ENCODE measurements around the gene FAM76A. TPM values are rescaled to one million over a fixed set of nuclear protein-coding genes. Genes with fewer than 3 reads are reported as not detected.

Gene FAM76A
- total and polyA plus RNA-seq, 9 of the 15 experiments (the other 6 are each of a cell fraction or from before 2014, with no cell fraction given), result 9.5 to 14.6 (median 11.4) TPM

DNA sequence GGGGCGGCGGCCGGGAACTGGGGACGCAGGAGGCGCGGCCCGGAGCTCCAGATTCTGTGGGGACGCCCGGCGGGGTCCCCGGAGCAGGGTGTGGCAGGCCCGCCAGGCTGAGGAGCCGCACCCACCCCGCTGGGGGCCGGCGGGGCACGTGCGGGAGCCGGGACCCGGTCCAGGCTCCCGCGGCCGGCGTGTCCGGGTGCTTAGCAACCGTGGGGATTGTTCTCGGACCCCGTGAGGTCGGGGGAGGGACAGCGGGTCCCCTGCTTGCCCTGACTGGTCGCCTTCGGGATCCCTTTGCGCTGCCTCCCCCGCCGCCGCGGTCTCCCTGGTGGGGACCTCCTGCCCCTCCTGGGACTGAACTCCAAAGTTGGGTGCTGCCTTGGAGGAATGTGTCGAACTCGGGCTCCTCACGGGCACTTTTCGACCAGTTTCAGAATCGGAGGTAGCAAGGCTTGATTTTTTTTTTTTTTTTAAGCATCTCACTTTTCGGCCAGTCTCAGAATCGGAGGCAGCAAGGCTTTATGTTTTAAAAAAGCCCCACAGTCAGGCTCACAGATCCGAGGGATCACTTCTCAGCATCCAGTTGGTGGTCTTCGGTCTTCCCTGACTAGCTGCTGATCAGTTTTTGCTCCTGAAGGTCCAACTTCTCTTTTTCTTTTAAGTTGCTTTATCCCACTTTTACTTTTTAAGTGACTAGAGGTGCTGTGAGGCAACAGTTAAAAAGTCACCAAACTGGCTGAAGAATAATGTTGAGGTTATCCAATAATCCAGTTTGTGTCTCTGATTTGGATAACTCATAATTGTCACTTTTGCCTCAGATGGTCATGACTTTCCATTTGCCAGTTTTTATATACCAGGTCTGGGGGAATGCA, 648 bp downstream of the FAM76A start (continued):
- TF ChIP-seq RBBP5 (IDR thresholded peaks at IDR 0.05; ENCODE audit: borderline replicate concordance, insufficient read depth, low read length, poor library complexity, severe bottlenecking) (peak; percentile 66), FOXJ2 (tag; IDR thresholded peaks at IDR 0.05) (no peak), SRSF1 (IDR thresholded peaks at IDR 0.05; ENCODE audit: low read depth, low read length) (no peak), POLR2G (IDR thresholded peaks at IDR 0.05; ENCODE audit: low read depth, low read length) (0 out of 2 replicates have a peak, but pooled peaks have one; percentile 0), TAF15 (IDR thresholded peaks at IDR 0.05; ENCODE audit: low read depth, low read length) (no peak), MTA1 (IDR thresholded peaks at IDR 0.05; ENCODE audit: borderline replicate concordance) (no peak), ZFP30 (CRISPR knock-in tag; IDR thresholded peaks at IDR 0.05; ENCODE audit: borderline replicate concordance) (no peak), C11orf30 (IDR thresholded peaks at IDR 0.05; ENCODE audit: low read depth) (no peak), KAT8 (IDR thresholded peaks at IDR 0.05; ENCODE audit: low read depth) (no peak), ZNF507 (tag; conservative IDR thresholded peaks at IDR 0.05) (no peak), ZNF717 (CRISPR knock-in tag; IDR thresholded peaks at IDR 0.05) (no peak), ZNF134 (CRISPR knock-in tag; conservative IDR thresholded peaks at IDR 0.05) (no peak), PHB2 (IDR thresholded peaks at IDR 0.05; ENCODE audit: low read depth) (no peak), CBFA2T2 (conservative IDR thresholded peaks at IDR 0.05) (no peak)
- TF ChIP-seq, protein P1, sequence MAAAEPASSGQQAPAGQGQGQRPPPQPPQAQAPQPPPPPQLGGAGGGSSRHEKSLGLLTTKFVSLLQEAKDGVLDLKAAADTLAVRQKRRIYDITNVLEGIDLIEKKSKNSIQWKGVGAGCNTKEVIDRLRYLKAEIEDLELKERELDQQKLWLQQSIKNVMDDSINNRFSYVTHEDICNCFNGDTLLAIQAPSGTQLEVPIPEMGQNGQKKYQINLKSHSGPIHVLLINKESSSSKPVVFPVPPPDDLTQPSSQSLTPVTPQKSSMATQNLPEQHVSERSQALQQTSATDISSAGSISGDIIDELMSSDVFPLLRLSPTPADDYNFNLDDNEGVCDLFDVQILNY (CRISPR knock-in tag; IDR thresholded peaks at IDR 0.05), result no peak
- TF ChIP-seq, protein P2, sequence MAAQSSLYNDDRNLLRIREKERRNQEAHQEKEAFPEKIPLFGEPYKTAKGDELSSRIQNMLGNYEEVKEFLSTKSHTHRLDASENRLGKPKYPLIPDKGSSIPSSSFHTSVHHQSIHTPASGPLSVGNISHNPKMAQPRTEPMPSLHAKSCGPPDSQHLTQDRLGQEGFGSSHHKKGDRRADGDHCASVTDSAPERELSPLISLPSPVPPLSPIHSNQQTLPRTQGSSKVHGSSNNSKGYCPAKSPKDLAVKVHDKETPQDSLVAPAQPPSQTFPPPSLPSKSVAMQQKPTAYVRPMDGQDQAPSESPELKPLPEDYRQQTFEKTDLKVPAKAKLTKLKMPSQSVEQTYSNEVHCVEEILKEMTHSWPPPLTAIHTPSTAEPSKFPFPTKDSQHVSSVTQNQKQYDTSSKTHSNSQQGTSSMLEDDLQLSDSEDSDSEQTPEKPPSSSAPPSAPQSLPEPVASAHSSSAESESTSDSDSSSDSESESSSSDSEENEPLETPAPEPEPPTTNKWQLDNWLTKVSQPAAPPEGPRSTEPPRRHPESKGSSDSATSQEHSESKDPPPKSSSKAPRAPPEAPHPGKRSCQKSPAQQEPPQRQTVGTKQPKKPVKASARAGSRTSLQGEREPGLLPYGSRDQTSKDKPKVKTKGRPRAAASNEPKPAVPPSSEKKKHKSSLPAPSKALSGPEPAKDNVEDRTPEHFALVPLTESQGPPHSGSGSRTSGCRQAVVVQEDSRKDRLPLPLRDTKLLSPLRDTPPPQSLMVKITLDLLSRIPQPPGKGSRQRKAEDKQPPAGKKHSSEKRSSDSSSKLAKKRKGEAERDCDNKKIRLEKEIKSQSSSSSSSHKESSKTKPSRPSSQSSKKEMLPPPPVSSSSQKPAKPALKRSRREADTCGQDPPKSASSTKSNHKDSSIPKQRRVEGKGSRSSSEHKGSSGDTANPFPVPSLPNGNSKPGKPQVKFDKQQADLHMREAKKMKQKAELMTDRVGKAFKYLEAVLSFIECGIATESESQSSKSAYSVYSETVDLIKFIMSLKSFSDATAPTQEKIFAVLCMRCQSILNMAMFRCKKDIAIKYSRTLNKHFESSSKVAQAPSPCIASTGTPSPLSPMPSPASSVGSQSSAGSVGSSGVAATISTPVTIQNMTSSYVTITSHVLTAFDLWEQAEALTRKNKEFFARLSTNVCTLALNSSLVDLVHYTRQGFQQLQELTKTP (IDR thresholded peaks at IDR 0.05; ENCODE audit: low read depth in 1 of 2, partially characterized antibody in 2 of 2), result no peak
- TF ChIP-seq, protein P3, sequence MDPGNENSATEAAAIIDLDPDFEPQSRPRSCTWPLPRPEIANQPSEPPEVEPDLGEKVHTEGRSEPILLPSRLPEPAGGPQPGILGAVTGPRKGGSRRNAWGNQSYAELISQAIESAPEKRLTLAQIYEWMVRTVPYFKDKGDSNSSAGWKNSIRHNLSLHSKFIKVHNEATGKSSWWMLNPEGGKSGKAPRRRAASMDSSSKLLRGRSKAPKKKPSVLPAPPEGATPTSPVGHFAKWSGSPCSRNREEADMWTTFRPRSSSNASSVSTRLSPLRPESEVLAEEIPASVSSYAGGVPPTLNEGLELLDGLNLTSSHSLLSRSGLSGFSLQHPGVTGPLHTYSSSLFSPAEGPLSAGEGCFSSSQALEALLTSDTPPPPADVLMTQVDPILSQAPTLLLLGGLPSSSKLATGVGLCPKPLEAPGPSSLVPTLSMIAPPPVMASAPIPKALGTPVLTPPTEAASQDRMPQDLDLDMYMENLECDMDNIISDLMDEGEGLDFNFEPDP (CRISPR knock-in tag; IDR thresholded peaks at IDR 0.05), result no peak
- TF ChIP-seq, protein P4, sequence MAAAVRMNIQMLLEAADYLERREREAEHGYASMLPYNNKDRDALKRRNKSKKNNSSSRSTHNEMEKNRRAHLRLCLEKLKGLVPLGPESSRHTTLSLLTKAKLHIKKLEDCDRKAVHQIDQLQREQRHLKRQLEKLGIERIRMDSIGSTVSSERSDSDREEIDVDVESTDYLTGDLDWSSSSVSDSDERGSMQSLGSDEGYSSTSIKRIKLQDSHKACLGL (CRISPR knock-in tag; IDR thresholded peaks at IDR 0.05; ENCODE audit: borderline replicate concordance, poor library complexity, severe bottlenecking), result peak; percentile 42

Measured in K562 (cell line).